Uterus (tissue), 2 donors: Measurements from ENCODE around the gene FAM9A.

Source experiments
- POLR2A ChIP-seq, 2 donors: fragments of 450-650 bp; IDR thresholded peaks; one replicate each; pipeline ENCODE4 v1.6.1; 2016; ENCODE audit warnings: antibody characterized with exemption in 2 of 2, mild to moderate bottlenecking in 1 of 2, moderate library complexity in 1 of 2
- TF ChIP-seq, protein P1 (sequence below), 4 experiments: fragments of 200-600 bp in 2 of 4; fragments of 450-650 bp in 2 of 4; sonication (generic) in 2 of 4; IDR thresholded peaks; one replicate each; pipeline ENCODE4 v1.5.1; 2016 to 2019; ENCODE audit warnings: antibody characterized with exemption in 4 of 4, mild to moderate bottlenecking in 2 of 4, moderate library complexity in 1 of 4

DNA sequence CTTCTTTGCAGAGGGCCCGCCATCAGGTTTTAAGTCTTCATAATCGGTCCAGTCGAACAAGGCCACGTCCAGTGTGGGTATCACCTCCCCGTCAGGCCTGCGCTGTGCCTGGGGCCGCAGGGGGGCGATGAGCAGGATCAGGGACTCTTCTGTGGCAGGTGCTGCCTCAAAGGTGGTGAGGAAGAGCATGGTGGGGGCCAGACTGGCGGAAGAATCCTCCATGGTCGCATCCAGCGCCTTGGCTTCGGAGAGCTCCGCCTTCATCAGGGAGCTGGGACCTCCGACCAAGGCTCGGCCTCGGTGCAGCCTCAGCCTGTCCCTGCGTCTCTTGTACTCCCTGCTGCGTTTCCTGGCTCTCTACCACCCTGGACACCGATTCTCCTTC lies 17.5 kb downstream of the FAM9A start:
- TF ChIP-seq, protein P1, sequence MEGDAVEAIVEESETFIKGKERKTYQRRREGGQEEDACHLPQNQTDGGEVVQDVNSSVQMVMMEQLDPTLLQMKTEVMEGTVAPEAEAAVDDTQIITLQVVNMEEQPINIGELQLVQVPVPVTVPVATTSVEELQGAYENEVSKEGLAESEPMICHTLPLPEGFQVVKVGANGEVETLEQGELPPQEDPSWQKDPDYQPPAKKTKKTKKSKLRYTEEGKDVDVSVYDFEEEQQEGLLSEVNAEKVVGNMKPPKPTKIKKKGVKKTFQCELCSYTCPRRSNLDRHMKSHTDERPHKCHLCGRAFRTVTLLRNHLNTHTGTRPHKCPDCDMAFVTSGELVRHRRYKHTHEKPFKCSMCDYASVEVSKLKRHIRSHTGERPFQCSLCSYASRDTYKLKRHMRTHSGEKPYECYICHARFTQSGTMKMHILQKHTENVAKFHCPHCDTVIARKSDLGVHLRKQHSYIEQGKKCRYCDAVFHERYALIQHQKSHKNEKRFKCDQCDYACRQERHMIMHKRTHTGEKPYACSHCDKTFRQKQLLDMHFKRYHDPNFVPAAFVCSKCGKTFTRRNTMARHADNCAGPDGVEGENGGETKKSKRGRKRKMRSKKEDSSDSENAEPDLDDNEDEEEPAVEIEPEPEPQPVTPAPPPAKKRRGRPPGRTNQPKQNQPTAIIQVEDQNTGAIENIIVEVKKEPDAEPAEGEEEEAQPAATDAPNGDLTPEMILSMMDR (IDR thresholded peaks at IDR 0.05): no peak
- TF ChIP-seq POLR2A (IDR thresholded peaks at IDR 0.05): no peak
